CD4-positive, alpha-beta T cell treated with Interleukin-17A for 4 hours (primary cell): ENCODE results near the gene ANP32D.
"Not testable (repeated sequence)": the region's sequence is repeated elsewhere in the genome, so short reads cannot be mapped to it uniquely, and the experiment has no call there.

ENCODE experiments used
- DNase-seq: peaks from one replicate; pipeline ENCODE4 v3.0.0-alpha.2; 2020; ENCODE audit warnings: mixed read lengths

Gene ANP32D

GRCh38 chr12:48472259-48472658 is at the start of gene ANP32D:
Gene ANP32D, plus strand, starts transcription at chr12:48472559. Its CDS starts 106 bp downstream, at chr12:48472665.
- no peak for DNase-seq

GRCh38 chr12:48423171-48423570 is 49.2 kb upstream of the ANP32D start:
- DNase-seq, result no peak

- no peak for DNase-seq
Measured at GRCh38 chr12:48424644-48425043, 47.7 kb upstream of the ANP32D start.

GRCh38 chr12:48434016-48434415 is 38.3 kb upstream of the ANP32D start:
- DNase-seq, result not testable (repeated sequence)

- DNase-seq, result no peak
Measured at GRCh38 chr12:48441069-48441468, 31.3 kb upstream of the ANP32D start.

GRCh38 chr12:48442179-48442847 is 30.0 kb upstream of the ANP32D start:
- DNase-seq, result no peak

GRCh38 chr12:48445538-48445937 is 26.8 kb upstream of the ANP32D start:
- DNase-seq, result no peak

- DNase-seq, result no peak
Measured at GRCh38 chr12:48446161-48446776, 26.1 kb upstream of the ANP32D start.

- DNase-seq, result no peak
Measured at GRCh38 chr12:48447755-48448154, 24.6 kb upstream of the ANP32D start.

- no peak for DNase-seq
Measured at GRCh38 chr12:48451372-48451771, 21.0 kb upstream of the ANP32D start.

GRCh38 chr12:48452961-48453360 is 19.4 kb upstream of the ANP32D start:
- not testable (repeated sequence) for DNase-seq

- no peak for DNase-seq
Measured at GRCh38 chr12:48454667-48455066, 17.7 kb upstream of the ANP32D start.

GRCh38 chr12:48455116-48455515 is 17.2 kb upstream of the ANP32D start:
- DNase-seq, result no peak

GRCh38 chr12:48459259-48459658 is 13.1 kb upstream of the ANP32D start:
- DNase-seq, result no peak

- DNase-seq, result not testable (repeated sequence)
Measured at GRCh38 chr12:48469027-48469426, 3.3 kb upstream of the ANP32D start.

- no peak for DNase-seq
Measured at GRCh38 chr12:48473061-48473460, 702 bp downstream of the ANP32D start.

GRCh38 chr12:48474497-48474896 is 2.1 kb downstream of the ANP32D start:
- DNase-seq, result not testable (repeated sequence)

- no peak for DNase-seq
Measured at GRCh38 chr12:48482198-48482597, 9.8 kb downstream of the ANP32D start, which contains the start of gene C12orf54. Gene C12orf54, plus strand, starts transcription at chr12:48482498. Its CDS starts 799 bp downstream, at chr12:48483297.

GRCh38 chr12:48482930-48483329 is 10.6 kb downstream of the ANP32D start:
- DNase-seq, result no peak

- DNase-seq, result no peak
Measured at GRCh38 chr12:48486261-48486660, 13.9 kb downstream of the ANP32D start.

- no peak for DNase-seq
Measured at GRCh38 chr12:48486679-48487078, 14.3 kb downstream of the ANP32D start.

- no peak for DNase-seq
Measured at GRCh38 chr12:48489012-48489411, 16.7 kb downstream of the ANP32D start.

- not testable (repeated sequence) for DNase-seq
Measured at GRCh38 chr12:48489456-48489855, 17.1 kb downstream of the ANP32D start.

- DNase-seq, result not testable (repeated sequence)
Measured at GRCh38 chr12:48500281-48500680, 27.9 kb downstream of the ANP32D start.

- DNase-seq, result not testable (repeated sequence)
Measured at GRCh38 chr12:48506836-48507235, 34.5 kb downstream of the ANP32D start.
